Measurements from ENCODE around the gene ZNF554.
A peak's percentile ranks its signal among the peaks of the same experiment; 100 is the strongest.

DNA sequence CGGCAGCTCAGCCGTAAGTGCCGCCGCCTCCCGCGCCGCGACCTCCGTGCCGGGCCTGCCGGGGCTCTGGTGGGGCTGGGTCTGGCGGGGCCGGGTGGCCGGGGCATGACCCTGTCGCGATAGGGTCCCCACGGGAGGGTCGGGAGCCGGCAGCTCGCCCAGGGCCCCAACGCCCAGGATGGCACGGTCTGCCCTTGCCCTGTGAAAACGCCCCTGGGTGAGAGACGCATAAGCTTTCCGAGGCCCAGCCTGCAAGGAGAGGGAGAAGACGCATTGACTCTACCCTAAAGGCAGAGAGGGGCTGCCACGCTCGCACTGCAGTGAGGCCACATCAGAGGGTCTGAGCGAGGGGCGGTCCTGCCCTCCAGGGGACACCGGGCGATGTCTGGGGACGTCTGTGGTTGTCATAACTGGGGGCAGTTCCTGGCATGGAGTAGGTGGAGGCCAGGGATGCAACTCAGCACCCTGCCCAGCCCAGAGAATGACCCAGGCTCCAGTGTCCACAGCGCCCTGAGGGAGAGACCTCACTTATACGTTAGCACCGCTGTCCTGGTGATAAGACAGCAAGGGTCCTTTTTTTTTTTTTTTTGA is 539 bp downstream of the ZNF554 start:
- TF ChIP-seq, protein P1, sequence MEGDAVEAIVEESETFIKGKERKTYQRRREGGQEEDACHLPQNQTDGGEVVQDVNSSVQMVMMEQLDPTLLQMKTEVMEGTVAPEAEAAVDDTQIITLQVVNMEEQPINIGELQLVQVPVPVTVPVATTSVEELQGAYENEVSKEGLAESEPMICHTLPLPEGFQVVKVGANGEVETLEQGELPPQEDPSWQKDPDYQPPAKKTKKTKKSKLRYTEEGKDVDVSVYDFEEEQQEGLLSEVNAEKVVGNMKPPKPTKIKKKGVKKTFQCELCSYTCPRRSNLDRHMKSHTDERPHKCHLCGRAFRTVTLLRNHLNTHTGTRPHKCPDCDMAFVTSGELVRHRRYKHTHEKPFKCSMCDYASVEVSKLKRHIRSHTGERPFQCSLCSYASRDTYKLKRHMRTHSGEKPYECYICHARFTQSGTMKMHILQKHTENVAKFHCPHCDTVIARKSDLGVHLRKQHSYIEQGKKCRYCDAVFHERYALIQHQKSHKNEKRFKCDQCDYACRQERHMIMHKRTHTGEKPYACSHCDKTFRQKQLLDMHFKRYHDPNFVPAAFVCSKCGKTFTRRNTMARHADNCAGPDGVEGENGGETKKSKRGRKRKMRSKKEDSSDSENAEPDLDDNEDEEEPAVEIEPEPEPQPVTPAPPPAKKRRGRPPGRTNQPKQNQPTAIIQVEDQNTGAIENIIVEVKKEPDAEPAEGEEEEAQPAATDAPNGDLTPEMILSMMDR (conservative IDR thresholded peaks at IDR 0.05): no peak
- peak; percentile 62; the same call in 1 of the 2 replicates for TF ChIP-seq ZFX (IDR thresholded peaks at IDR 0.05)

Measured in C4-2B (cell line).